Raji (cell line): ENCODE measurements around the gene ARHGAP22.

Source experiments
- POLR2A ChIP-seq: IDR thresholded peaks from 2 replicates; pipeline ENCODE4 v1.6.1; 2011; ENCODE audit warnings: low read depth, low read length, control low read depth; ENCODE audit not compliant: insufficient read depth

The ARHGAP22 gene

DNA sequence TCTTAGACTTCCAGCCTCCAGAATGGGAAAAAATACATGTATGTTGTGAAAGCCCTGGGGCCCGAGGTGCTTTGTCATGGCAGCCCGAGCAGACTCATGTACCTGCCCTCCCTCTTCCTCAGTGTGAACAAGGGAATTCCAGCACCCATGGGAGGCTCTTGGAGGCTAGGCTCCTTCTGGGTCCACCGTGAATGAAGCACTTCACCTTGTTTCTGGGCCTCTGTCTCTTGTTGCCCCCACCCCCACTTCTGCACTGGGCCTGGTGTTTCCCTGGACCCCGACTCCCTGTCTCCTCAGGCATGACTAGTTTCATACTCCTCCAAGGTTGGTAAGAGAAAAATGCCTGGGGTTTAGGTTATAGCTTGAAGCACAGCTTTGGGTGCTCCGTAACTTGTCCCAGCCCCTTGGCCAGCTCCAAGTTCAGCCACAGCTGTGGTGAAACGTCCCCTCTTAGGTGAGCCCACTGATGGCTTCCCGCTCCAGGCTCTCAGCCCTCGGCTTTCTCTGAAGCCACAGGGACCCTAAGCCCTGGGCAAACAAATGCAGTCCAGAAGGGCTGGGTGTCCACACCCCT is 30.2 kb upstream of the ARHGAP22 start:
- TF ChIP-seq POLR2A = no peak

DNA sequence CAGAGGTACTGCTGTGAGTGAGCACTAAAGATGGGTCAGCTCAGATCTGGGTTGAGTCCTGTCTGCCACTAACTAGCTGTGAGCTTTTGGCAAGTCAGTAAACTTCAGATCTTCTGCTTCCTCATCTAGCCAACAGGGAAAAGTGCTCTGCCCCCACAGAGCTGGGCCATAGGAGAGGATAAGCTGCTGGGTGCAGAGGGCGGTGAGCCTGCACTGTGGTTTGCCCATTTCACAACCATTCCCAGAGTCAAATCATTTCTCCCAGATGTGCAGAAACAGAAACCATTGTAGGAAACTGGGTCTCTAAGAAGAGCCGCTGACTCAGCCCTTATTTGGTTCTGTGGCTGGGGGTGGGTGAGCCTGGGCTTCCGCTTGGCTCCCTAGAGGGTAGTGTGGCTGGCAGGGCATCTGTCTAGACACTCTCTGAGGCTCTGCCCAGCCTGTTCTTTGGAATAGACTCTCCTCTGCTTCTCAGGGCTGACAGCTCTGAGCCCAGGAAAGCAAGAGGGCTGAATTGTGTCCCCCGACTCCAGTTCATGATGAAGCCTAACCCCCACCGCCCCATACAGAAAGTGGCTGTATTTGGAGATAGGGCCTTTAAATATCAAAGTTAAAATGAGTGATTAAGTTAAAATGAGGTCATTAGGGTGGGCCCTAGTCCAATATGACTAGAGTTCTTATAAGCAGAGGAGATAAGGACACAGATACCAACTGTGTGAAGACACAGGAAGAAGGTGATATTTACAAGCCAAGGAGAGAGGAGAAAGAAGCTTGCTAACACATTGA is 29.5 kb upstream of the ARHGAP22 start:
- TF ChIP-seq POLR2A = no peak

DNA sequence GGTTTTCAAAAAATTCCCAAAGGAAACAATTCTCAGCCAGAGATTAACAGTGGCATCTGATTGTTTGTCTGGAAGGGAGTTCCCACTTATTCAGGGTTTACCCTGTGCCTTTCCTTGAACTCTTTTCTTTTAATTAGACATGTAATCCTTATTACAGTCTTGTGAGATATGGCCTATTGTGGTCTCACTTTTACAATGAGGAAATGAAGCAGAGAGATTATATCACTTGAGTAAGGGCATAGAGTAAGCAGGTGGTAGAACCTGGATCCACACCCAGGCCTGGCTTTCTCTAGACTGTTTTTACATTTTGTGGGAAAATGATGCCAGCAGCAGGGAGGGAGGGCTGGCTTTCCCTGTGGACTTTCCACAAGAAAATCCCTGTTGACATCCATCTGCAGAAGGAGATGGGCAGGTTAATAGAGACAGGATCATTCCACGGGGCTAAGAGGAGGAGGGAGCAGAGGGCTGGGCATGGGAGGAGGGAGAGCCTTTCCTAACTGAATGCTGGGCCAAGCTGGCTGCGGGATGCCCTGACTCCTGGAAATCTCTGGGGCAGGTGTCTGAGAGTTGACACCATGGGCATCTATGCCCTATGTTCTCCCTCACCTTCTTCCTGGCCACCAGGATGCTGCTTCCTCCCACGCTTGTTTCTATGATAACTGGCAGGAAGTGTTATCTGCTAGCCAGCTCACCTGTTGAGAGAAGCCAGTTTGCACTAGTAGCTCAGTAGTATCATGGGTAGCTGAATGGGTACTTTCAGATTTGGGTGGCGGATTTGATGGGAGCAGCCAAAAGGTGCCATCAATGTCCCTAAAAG is 28.7 kb upstream of the ARHGAP22 start:
- no peak for TF ChIP-seq POLR2A

DNA sequence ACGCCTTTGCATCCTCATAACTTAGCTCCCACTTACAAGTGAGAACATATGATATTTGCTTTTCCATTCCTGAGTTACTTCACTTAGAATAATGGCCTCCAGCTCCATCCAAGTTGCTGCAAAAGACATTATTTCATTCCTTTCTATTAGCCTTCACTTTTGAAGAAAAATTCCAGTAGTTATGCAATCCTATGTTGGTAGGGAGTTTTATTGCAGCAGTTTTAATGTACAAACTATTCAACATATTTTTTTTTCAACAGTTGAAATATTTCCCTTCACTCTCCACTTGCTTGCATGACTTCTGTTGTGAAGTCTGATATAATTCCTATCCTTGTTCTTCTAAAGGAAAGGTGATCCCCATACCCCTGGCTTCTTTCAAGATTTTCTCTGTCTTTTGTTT is 27.3 kb upstream of the ARHGAP22 start:
- no peak for TF ChIP-seq POLR2A

DNA sequence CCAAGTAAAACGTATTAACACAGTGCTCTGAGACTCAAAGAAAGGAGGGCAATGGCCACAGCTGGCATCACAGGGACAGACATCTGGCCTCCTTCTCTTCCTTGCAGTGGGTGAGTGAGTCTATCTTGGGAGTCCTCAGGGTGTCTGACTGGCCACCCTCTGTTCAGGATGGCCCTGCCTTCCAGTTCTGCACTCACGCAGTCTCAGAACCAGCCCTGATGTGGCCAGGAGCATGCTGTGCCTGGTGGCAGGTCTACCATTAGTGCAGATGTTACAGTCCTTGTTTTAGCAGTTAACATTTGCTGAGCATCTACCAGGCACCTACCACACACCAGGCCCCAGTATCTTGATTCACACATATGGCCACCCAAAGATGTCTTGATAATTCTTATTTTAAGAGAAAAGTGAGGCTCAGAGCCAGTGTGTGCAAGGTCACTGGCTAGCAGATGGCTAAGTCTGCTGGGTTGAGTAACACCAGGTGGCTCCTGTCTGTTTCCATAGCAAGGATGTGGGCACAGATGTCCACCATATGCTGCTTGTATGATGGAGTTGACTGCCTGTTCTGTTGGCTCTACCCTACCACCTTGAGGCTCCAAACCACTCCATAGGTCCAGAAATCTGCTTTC is 23.2 kb upstream of the ARHGAP22 start:
- TF ChIP-seq POLR2A = no peak

DNA sequence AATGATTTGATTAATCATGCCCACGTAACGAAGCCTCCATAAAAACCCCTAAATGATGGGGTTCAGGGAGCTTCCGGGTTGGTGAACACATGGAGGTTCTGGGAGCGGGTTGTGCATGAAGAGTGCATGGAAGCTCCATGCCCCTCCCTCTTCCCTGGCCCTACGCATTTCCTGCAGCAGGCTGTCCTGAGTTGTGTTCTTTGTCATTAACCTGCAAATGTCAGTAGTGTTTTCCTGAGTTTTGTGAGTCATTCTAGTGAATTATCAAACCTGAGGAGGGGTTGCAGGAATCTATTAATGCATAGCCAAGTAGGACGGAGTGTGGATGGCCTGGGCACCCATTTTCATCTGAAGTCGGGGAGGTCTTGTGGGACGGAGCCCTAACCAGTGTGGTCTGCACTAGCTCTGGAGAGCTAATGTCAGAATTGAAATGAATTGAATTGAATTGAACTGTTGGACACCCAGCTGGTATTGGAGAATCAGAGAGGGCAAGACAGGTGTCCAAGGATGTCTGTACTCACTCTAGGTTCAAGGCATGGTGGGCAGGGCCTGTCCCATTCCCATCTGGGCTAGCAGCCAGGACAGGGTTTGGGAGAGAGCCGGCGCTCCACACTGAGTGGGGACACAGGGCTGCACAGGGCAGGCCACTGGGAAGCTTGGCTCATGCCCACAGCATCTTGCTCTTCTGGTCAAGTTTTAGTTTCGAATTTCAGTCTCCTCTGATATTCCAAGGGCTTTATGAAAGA is 22.3 kb upstream of the ARHGAP22 start:
- no peak for TF ChIP-seq POLR2A

DNA sequence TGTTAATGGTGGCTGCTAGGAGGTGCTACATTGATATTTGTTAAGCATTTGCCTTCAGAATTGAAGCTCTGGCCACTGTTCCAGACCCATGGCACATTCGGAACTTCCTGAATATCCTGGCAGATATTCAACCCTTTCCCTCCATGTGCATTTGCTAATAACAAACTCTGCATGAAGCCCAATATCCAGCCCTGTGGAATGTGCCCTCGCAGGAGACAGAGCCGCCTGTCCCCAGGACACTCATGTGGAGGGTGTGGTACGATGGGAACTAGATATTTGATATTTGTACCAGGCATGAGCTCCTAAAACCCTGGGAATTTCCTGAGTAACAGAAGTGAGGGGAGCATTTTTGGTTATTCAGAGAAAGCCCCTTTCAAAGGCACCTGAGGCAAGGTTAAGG is 21.6 kb upstream of the ARHGAP22 start:
- no peak for TF ChIP-seq POLR2A

DNA sequence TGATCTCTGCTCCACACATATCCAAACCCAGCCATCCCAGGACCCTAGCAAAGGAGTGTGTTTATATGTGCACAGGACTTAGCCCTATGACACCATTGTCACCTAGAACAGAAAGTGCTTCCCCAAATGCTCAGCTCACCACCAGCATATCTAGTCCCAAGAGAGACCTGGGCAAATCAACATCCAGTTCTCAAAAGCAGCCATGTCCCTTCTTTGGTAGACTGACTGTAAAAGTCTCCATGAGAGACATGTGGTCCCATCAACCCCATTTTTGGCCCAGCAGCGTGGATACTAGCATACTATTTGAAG is 20.9 kb upstream of the ARHGAP22 start:
- TF ChIP-seq POLR2A = no peak

DNA sequence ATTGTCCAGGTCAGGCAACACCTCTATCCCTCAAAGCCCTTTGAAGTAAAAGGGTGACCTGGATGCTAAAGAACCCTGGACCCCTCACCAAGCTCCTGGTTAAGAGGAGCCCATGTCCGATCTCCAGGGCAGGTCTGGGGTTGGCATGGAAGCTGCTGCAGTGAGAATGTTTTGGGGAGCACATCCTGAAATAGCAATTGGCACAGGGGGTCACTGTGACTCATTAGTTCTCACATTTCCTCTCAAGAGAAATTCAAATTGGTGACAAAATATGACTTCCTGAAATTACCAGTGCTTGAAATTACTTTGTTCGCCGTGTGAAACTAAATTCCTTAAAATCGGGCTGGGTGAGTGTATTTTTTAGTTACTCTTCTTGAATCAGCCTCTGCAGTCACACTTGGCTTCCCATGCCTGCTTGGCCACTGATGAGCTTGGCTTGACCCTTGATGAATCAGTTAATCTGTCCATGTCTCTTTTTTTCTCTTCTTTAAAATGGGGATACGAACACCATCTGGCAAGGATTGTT is 18.8 kb upstream of the ARHGAP22 start:
- TF ChIP-seq POLR2A = no peak

DNA sequence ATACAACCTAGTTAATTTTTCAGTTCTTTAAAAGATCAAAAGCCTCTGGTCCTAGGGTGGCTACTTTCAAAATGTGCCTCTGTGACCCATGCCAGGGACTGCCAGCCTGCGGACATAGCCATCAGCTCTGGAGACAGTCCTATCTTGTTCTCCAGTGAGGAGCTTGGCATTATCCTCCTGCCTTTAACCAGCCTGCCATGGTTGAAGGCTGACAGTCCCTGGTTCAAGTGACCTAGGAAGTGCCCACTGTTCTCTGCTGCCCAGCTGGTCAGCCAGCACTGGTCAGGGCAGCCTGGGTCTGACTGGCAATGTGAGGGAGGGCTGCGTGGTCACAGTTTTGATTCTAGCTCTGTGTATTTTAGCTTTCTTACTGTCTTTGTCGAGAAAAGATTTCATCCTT is 18.1 kb upstream of the ARHGAP22 start:
- TF ChIP-seq POLR2A = no peak

DNA sequence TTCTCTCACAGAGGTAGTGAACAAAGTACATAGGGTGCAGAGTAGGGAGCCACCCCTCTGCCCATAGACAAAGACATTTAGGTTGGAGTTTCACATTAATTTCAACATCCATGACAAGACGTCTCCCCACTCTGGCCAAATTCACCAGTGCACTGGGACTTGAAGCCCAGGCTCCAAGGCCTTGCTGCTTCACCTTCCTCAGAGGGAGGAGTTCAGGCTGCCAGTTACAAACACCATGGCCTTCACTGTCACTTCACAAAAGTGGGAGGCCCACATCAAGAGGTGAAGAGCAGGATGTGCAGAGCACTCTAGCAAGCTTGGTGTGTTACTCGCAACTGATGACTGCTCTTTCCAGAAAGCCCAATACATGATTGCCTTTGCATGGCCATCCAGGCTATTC is 15.8 kb upstream of the ARHGAP22 start:
- no peak for TF ChIP-seq POLR2A

DNA sequence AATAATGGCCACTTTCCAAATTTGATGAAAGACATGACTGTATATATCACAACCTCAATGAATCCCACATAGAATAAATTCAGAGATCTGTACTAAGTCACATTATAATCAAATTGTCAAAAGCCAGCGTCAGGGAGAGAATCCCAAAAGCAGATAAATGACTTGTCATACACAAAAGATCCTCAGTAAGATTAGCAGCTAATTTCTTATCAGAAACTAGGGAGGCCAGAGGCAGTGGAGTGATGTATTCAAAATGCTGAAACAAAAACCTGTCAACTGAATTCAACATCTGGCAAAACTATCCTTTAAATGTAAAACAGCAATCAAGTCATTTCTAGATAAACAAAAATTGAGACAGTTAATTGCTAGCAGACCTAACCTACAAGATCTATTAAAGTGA is 11.6 kb upstream of the ARHGAP22 start:
- TF ChIP-seq POLR2A = no peak

DNA sequence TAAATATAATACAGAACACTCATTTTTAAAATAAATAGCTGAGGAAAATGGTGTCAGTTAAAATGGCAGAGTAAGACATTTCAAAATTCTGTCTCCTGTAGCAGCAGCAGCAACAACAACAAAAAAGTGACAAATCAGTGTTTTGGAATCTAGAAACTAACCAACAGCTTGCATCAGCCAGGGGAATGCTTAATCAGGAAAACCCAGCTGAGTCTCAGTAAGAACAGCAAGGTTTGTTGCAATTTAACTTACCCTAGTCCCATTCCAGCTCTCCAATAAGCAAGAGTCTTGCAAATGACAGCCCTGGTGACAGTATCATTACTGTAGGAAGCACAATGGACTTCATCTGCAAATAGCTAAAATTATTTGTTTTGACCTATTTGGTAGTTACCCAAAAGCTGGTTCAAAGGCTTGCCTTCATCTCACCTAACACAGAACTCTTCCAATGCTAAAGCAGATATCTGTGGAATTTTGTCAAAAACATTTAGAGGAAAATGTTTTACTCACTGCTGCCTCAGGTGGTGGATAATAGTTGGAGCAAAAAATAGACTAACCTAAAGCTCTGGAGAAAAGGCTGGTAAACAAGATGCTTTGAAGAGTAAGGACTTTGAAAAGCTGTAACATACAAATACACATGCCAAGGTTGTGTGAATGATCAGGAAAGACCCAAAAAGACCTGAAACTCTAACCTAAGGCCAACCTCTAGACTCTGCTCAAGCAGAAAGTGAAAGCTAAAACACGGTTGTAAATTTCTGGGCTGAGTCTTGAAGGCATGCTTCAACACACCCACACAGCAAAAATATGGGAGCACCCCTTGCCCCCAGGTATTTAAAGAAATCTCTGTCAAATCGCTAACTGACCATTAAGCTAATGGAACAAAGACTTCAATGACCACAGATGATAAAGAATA is 9.9 kb upstream of the ARHGAP22 start:
- TF ChIP-seq POLR2A = no peak

DNA sequence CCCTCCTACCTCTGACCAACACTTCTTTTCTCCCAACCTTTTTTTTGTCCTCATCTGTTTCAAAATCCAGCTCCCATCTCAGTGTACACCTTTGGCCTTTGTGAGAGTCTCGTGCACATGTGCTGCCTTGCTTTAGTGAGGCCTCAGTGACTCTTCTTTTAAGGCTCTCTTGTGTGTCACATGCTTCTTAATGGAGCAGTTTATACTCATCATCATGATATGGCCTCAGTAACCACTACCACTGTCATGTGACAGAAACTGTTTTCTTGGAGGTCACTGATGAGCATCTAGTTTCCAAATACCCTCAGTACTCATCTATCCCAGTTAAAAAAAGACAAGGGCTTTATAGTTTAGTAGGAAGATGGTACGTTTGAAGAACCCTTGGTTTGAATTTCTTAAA is 8.1 kb upstream of the ARHGAP22 start:
- TF ChIP-seq POLR2A = no peak
